Gastrocnemius medialis (tissue), 4 donors: ENCODE data around the gene SGK1. TPM values are rescaled to one million over a fixed set of nuclear protein-coding genes. Genes with fewer than 3 reads are reported as not detected.
"Not testable (repeated sequence)": the region's sequence is repeated elsewhere in the genome, so short reads cannot be mapped to it uniquely, and the experiment has no call there.

Experiments
- ATAC-seq, 2 donors: fragments of 150-250 bp; one replicate each; pipeline ENCODE4 v1.9.1; 2016
- DNase-seq, 2 donors: peaks; one replicate each; pipeline ENCODE4 v3.0.0-alpha.2; 2019
- H3K27ac ChIP-seq, 4 donors: fragments of 200-600 bp; sonication (generic); 1 replicate in 1 of 4; 2 replicates in 3 of 4; pipeline ENCODE4 v1.5.1; 2016 to 2018; ENCODE audit warnings: mild to moderate bottlenecking in 2 of 4, moderate library complexity in 1 of 4
- H3K27me3 ChIP-seq, 3 donors: fragments of 200-600 bp; sonication (generic) in 2 of 3; 1 replicate in 1 of 3; 2 replicates in 2 of 3; pipeline versions ENCODE4 v1.5.1 to v1.6.0; 2016 to 2019; ENCODE audit warnings: mild to moderate bottlenecking in 1 of 3, moderate library complexity in 1 of 3
- H3K36me3 ChIP-seq, 2 donors: fragments of 200-600 bp; sonication (generic) in 1 of 2; one replicate each; pipeline ENCODE4 v1.5.1; 2017 to 2018
- H3K4me1 ChIP-seq, 2 donors: fragments of 200-600 bp; sonication (generic) in 1 of 2; one replicate each; pipeline ENCODE4 v1.5.1; 2016 to 2017; ENCODE audit warnings: mild to moderate bottlenecking in 2 of 2
- H3K4me3 ChIP-seq, 4 donors: fragments of 200-600 bp; sonication (generic) in 3 of 4; 1 replicate in 1 of 4; 2 replicates in 3 of 4; pipeline ENCODE4 v1.5.1; 2016 to 2019; ENCODE audit warnings: mild to moderate bottlenecking in 2 of 4
- H3K9me3 ChIP-seq, 3 donors: fragments of 200-600 bp; sonication (generic) in 2 of 3; 1 replicate in 1 of 3; 2 replicates in 2 of 3; pipeline ENCODE4 v1.5.1; 2016 to 2019
- CTCF ChIP-seq, 5 experiments: fragments of 450-650 bp in 3 of 5; fragments of 200-600 bp in 2 of 5; sonication (generic) in 2 of 5; IDR thresholded peaks in 4 of 5; conservative IDR thresholded peaks in 1 of 5; 1 replicate in 4 of 5; 2 replicates in 1 of 5; pipeline ENCODE4 v1.5.1; 2016 to 2019; ENCODE audit warnings: antibody characterized with exemption in 5 of 5, mild to moderate bottlenecking in 3 of 5, moderate library complexity in 3 of 5
- POLR2A ChIP-seq, 2 donors: fragments of 450-650 bp; IDR thresholded peaks; one replicate each; pipeline ENCODE4 v1.6.1; 2017; ENCODE audit warnings: antibody characterized with exemption in 2 of 2, mild to moderate bottlenecking in 2 of 2, moderate library complexity in 2 of 2
- in situ Hi-C, 4 donors: fragments of 200-750 bp; cut with MboI; loops; one replicate each; pipeline versions ENCODE4 v1.15.0 to v1.8.0; 2017; ENCODE audit warnings: low sequenced_read_pairs in 4 of 4
- intact Hi-C: fragments of 100-400 bp; cut with DNase I; formaldehyde crosslinking; loops from one replicate; pipeline ENCODE4 v1.15.1; 2023; ENCODE audit warnings: low total_unique reads
- total RNA-seq, 4 donors: library from RNA; depleted of rRNA; stranded (reverse); fragments of >200 nt; gene quantifications; one replicate each; pipeline versions ENCODE4 v1.1.0 to v1.2.3, GENCODE V29; 2016

The SGK1 gene
- total RNA-seq, 4 donors from 2014 or later, result 43.7 to 100 (median 56.2) TPM

GRCh38 chr6:134321246-134321645, 3.3 kb upstream of the SGK1 start:
- Histone ChIP-seq H3K36me3 (no peaks in the 10 kb centered on the region), H3K9me3 (no peaks in the 10 kb centered on the region), H3K4me3 (no peak overlapping the region), H3K27ac (no peak overlapping the region), H3K4me1 (peaks cover 4 to 15% of the 10 kb centered on the region in 2 donors), H3K27me3 (no peaks in the 10 kb centered on the region)
- intact Hi-C loops (no loop called here), in situ Hi-C loops (no loop called here)
- no peak for TF ChIP-seq CTCF (IDR thresholded peaks at IDR 0.05 in 4 of 5, conservative IDR thresholded peaks at IDR 0.05 in 1 of 5)
- TF ChIP-seq POLR2A (IDR thresholded peaks at IDR 0.05), result no peak
- DNase-seq (no peak), ATAC-seq (no peak)

GRCh38 chr6:134319686-134320085, 1.8 kb upstream of the SGK1 start:
- H3K27ac ChIP-seq, intact Hi-C loops, H3K36me3 ChIP-seq, H3K4me3 ChIP-seq, ATAC-seq, in situ Hi-C loops, H3K27me3 ChIP-seq, DNase-seq, H3K9me3 ChIP-seq: not testable (repeated sequence)
- peaks cover 4 to 15% of the 10 kb centered on the region in 2 donors for H3K4me1 ChIP-seq

GRCh38 chr6:134318974-134319281, 1.0 kb upstream of the SGK1 start:
- no peak for TF ChIP-seq CTCF (IDR thresholded peaks at IDR 0.05 in 4 of 5, conservative IDR thresholded peaks at IDR 0.05 in 1 of 5)
- no peak for TF ChIP-seq POLR2A (IDR thresholded peaks at IDR 0.05)
- Histone ChIP-seq H3K36me3 (no peaks in the 10 kb centered on the region), H3K27ac (no peak overlapping the region), H3K4me1 (peaks cover 4 to 15% of the 10 kb centered on the region in 2 donors), H3K9me3 (no peaks in the 10 kb centered on the region), H3K4me3 (no peak overlapping the region), H3K27me3 (no peaks in the 10 kb centered on the region)
- no peak for ATAC-seq
- DNase-seq, result no peak
- in situ Hi-C loops (no loop called here), intact Hi-C loops (no loop called here)

- Histone ChIP-seq H3K36me3 (no peaks in the 10 kb centered on the region), H3K4me1 (peaks cover 4 to 15% of the 10 kb centered on the region in 2 donors), H3K9me3 (no peaks in the 10 kb centered on the region), H3K27me3 (no peaks in the 10 kb centered on the region), H3K27ac (no peak overlapping the region), H3K4me3 (peak overlapping the region; percentile 47 to 74 (median 56))
- ATAC-seq (no peak), DNase-seq (no peak)
- TF ChIP-seq POLR2A (IDR thresholded peaks at IDR 0.05) (no peak), CTCF (IDR thresholded peaks at IDR 0.05 in 4 of 5, conservative IDR thresholded peaks at IDR 0.05 in 1 of 5) (no peak)
- in situ Hi-C loops (no loop called here), intact Hi-C loops (no loop called here)
Measured at GRCh38 chr6:134318236-134318973, 493 bp upstream of the SGK1 start.

GRCh38 chr6:134316733-134317431, 1.0 kb downstream of the SGK1 start:
- in situ Hi-C loops, result no loop called here
- ATAC-seq, result no peak
- no peak overlapping the region for H3K27ac ChIP-seq

More at GRCh38 chr6:134316733-134317431, 1.0 kb downstream of the SGK1 start:
- Histone ChIP-seq H3K4me3 (peak overlapping the region; percentile 47 to 74 (median 56)), H3K9me3 (no peaks in the 10 kb centered on the region), H3K4me1 (peaks cover 4 to 15% of the 10 kb centered on the region in 2 donors), H3K36me3 (no peaks in the 10 kb centered on the region), H3K27me3 (no peaks in the 10 kb centered on the region)
- intact Hi-C loops, result no loop called here
- no peak for DNase-seq
- no peak for TF ChIP-seq POLR2A (IDR thresholded peaks at IDR 0.05)
- no peak for TF ChIP-seq CTCF (IDR thresholded peaks at IDR 0.05 in 4 of 5, conservative IDR thresholded peaks at IDR 0.05 in 1 of 5)
